GM21528 (cell line): ENCODE measurements around the gene SFTPB.
"Not testable (repeated sequence)": the region's sequence is repeated elsewhere in the genome, so short reads cannot be mapped to it uniquely, and the experiment has no call there.

Experiments used
- ATAC-seq: cut with Tn5 transposase; IDR thresholded peaks from one replicate; pipeline ENCODE4 v1.9.1; 2021; ENCODE audit warnings: mild to moderate bottlenecking, moderate library complexity; ENCODE audit not compliant: unreplicated experiment, low FRiP score

SFTPB gene

DNA sequence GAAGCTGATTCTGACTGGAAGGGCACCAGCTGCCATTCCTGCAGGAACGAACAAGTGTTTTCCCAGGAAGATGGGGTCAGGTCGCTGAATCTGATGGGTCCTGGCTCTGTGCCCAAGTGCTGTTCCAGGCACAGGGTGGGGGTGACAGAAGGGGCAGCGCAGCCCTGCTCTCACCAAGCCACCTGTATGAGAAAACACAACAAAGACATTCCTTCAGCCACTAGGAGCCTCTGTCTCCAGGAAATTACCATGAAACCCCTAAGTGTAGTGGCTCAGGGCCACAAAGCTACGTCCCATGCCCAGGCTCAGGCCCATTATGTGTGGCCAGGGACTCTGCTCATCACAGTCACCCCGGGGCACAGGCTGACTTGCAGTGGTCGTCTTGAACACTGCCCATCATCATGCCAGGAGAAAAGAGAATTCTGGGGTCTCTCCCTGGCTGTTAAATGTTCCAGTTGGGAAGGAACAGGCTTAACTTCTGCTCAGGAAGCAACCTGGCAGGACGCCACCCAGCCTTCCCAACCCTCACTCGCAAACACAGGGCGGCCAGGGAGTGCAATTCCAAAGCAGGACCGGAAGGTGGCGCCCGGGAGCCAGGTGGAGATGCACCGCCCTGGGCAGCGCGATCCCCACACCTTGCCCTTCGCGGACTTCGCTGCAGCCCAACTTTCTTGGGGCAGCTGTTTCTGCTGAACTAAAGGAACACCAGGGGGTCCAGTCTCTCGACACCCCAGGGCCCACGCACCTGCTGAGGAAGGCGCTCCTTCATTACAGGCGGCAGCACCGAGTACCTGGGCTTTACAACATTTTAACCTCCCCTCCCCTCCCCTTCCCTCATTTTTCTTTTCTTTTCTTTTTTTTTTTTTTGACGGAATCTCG is 11.0 kb upstream of the SFTPB start:
- no peak for ATAC-seq

DNA sequence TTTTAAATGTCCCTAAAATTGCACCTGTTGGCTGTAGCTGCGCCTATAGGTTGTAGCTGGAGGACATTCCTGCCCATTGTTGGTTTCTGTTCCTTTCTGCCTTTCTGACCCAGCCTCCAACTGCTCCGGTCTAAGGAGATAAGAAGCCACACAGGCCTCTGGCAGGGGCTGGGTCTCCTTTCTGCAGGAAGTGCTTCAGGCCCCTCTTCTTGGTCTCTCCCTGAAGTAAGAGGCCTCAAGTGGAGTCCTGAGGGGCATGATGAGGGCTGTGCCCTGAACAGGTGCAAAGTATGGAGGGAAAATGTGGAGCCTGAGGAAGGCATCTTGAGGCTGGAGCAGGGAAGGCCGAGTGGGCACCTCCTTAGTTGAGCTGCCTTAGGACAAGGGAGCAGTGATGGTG is 10.4 kb upstream of the SFTPB start:
- no peak for ATAC-seq

DNA sequence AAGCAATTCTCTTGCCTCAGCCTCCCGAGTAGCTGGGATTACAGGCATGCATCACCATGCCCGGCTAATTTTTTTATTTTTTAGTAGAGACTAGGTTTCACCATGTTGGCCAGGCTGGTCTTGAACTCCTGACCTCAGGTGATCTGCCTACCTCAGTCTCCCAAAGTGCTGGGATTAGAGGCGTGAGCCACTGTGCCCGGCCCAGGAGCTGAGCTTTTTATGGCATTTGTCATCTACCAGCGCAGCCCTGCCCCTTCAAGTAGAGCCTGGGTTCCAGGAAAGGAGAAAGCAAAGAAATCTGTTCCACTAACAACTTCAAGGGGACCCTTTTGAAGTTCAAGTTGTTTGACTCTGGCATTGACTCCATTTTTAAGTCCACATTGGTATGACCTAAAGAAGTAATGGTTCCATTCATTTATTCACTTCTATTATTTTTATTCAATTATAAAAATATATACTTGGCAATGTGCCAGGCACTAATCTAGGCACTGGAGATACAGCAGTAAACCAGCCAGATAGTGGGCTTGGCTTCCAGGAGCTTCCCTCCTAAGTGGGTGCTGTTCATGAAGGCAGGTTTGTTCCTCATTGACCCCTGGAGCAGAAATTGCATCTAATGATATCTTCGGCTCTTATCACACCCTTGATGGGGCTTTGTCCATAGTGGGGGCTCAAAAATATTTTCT is 8.0 kb upstream of the SFTPB start:
- ATAC-seq: no peak

DNA sequence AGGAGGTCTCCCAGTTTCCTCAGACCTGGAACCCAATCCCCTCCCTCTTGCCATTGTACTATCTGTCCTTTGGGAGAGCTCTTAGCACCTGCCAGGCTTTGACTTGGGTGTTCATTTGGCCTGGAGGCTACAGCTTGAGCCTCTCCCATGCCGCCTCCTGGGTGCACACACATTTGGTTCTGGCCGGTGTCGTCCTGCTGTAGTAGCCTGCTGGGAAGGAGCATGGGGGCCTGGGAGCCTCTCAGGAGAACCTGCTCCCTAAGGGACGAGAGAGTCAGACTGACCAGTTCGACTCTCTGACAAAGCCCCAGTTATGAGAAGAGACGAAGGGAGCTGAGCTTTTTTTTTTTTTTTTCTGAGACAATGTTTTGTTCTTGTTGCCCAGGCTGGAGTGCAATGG is 7.4 kb upstream of the SFTPB start:
- no peak for ATAC-seq

DNA sequence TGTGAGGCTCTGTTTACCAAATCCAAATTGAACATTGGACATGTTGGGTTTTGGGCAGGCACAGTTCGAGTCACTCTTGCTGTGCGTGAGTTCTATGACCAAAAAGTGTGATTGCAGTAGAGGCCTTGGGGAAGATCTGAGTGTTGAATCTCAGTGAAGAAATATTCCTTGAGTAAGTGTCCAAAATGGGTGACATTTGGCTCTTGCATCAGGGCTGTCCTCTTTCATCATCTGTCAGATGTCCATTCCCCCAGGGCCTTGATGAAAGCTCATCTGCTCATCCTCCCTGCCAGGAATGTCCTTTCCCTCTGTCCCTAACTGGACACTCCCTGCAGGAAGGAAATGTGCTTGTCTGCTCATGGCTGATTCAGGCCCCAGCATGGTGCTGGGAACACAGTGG is 6.4 kb upstream of the SFTPB start:
- no peak for ATAC-seq

DNA sequence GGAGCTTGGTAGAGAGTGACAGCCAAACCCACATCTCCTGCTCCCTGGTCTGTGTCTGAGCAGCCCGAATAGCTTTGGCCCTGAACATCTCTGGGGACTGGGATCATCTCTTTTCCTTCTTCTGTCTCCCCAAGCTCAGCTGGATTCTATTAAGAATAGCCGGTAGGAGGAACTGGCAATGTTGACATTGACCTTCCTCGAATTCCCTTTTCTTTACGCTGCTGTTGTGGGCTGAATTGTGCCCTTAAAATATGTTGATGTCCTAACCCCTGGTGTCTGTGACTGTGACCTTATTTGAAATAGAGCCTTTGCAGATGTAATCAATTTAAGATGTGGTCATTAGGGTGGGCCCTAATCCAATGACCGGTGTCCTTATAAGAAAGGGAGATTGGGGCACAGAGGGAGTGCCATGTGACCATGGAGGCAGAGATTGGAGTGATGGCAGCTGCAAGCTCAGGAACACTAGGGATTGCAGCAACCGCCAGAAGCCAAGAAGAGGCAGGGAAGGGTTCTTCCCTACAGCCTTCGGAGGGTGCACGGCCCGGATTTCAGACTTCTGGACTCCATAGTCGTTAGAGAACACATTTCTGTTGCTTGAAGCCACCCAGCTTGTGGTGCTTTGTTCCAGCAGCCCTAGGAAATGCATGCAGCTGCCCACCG is 5.8 kb upstream of the SFTPB start:
- no peak for ATAC-seq

DNA sequence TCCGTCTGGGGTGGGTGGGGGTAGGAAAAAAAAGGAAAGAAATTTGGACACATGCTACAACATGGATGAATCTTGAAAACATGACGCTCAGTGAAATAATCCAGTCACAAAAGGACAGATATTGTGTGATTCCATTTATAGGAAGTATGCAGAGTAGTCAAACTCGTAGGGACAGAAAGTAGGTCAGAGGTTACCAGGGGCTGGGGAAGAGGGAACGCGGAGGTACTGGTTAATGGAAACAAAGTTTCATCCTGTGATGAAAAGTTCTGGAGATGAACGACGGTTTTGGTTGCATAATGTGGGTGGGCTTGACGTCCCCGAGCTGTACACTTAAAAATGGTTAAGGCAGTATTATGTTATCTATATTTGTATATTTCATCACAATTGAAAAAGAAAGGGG is 4.5 kb upstream of the SFTPB start:
- ATAC-seq: no peak

DNA sequence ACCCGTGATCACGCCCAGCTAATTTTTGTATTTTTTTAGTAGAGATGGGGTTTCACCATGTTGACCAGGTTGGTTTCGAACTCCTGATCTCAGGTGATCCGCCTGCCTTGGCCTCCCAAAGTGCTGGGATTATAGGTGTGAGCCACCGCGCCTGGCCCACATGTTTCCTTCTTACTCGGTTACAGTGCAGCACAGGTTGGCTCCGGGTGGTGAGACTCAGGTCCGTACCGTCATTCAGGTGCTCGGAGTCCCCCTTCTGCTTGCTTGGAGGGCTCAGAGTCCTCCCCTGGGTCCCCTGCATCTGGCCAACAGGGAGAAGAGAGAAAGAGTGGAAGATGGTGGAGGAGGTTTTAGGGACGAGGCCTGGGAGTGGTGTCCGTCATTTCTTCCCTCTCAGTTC is 2.4 kb upstream of the SFTPB start:
- ATAC-seq: not testable (repeated sequence)

DNA sequence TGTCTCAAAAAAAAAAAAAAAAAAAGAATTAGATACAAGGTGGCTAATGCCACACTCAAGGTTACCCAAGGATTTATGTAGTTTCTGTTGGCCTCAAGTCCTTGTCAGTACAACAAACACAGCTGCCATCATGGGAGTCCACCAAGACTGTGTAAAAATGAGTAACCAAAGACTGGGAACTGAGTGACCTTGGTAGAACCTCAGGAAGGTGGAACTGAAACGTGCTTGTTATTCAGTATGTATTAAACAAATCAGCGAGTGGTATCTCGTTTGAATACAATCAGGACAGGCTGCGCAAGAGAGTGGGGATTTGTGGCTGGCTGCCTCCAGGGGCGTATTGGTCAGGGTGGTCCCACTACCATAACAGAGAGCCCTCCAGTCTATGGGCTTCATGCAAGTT is 1.6 kb upstream of the SFTPB start:
- ATAC-seq: peak; percentile 61

DNA sequence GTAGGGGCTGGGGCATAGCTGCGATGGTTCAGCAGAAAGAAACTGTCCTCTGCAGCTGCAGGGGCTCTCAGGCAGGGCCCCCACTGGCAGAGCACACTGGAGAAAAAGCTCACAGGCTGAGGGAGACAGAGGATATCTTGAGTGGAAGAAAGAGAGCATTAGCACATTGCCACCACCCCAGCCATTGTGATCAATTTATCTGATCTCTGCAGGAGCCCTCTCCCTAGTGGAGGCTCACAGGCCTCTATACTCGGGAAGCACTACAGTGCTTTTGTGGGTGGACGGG is 801 bp upstream of the SFTPB start:
- no peak for ATAC-seq

DNA sequence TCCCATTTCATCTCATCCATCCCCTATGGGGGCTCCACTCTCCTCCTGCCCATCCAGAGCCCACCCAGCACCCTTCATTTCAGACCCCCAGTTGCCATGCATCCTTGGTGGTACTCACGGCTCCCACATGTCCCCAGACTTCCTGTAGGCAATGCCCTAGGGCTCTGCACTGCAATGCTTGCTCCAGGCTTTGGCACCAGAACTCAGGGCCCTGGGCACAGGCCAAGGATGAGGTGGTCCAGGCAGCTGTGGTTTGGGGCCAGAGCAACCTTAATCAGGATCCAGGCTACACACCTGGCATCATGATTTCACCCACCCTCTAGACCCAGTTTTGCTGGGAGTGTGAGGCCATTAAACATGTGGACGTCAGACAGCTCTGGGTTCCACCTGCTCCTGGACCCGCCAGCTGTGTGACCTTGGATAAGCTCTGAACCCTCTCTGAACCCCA is 414 bp downstream of the SFTPB start:
- no peak for ATAC-seq

DNA sequence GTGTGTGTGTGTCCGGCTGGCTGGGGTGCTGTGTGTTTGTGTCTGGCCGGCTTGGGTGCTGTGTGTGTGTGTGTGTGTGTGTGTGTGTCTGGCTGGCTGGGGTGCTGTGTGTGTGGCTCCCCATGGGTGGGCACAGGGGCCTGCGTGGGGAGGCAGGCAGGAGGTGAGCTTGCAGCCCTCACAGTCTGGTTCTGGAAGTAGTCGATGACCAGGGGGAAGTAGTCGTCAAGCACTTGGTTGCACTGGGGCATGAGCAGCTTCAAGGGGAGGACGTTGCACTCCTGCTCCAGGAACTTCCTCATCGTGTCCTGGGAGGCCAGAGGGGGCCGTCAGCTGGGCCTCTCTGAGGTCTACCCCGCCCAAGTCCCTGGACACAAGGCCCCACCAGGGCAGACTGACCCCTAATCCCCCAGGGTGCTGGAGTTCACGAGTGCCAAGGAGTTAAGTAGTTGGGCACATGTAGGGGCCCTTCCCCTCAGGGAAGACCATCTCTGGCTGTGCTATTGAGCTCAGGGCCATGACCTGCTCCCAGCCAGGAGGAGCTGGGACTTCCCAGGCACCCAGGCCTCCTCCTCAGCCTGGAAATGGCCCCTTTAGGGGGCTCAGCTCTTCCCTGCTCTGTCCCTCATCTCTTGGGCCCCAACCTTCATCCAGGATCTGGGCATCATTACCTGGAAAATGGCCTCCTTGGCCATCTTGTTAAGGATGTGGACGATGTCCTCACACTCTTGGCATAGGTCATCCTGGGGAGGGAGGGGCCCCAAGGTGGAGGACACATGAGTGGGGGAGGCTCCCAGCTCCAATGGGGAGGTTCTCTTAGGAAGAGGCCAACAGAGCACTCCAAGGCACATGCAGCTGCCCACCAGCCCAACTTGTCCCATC is 1.3 kb downstream of the SFTPB start:
- ATAC-seq: no peak

DNA sequence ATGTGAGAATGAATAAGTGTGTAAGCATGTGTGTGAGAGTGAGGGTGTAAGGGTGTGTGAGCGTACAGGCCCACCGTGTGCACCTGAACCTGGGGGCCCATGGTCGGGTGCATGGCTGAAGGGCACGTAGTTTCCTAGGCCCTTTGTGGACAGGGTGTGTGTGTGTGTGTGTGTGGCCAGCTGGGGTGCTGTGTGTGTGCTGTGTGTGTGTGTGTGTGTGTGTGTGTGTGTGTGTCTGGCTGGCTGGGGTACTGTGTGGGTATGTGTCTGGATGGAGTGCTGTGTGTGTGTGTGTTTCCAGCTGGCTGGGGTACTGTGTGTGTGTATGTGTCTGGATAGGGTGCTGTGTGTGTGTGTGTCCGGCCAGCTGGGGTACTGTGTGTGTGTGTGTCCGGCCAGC is 2.0 kb downstream of the SFTPB start:
- no peak for ATAC-seq

DNA sequence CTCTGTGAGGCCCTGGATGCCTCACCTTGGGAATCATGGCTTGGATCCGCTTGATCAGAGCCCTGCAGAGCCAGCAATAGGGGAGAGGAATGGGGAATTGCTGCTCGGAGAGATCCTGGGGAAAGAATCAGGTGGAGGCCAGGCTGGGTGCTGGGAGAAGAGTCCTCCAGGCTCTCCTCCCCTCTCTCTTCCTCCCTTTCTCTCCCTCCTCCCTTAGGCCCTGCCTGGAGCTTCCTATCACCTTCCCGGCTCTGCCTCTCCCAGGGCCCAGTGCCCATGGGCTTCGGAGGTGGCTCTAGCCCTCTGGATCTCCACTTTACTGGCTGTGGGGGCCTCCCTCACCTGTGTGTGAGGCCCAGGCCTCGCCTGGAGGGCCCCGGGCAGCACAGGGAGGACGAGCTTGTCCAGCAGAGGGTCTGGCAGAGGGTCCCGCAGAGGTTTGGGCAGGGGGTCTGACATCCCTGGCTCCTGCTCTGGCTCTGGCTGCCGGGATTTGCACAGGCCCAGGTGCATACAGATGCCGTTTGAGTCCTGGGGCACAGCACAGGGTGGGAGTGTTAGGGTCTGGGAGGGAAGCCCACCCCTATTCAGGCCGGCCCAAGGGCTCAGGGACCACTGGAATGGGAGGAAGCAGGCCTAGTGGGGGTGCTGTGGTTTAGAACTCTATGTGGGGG is 2.6 kb downstream of the SFTPB start:
- ATAC-seq: no peak

DNA sequence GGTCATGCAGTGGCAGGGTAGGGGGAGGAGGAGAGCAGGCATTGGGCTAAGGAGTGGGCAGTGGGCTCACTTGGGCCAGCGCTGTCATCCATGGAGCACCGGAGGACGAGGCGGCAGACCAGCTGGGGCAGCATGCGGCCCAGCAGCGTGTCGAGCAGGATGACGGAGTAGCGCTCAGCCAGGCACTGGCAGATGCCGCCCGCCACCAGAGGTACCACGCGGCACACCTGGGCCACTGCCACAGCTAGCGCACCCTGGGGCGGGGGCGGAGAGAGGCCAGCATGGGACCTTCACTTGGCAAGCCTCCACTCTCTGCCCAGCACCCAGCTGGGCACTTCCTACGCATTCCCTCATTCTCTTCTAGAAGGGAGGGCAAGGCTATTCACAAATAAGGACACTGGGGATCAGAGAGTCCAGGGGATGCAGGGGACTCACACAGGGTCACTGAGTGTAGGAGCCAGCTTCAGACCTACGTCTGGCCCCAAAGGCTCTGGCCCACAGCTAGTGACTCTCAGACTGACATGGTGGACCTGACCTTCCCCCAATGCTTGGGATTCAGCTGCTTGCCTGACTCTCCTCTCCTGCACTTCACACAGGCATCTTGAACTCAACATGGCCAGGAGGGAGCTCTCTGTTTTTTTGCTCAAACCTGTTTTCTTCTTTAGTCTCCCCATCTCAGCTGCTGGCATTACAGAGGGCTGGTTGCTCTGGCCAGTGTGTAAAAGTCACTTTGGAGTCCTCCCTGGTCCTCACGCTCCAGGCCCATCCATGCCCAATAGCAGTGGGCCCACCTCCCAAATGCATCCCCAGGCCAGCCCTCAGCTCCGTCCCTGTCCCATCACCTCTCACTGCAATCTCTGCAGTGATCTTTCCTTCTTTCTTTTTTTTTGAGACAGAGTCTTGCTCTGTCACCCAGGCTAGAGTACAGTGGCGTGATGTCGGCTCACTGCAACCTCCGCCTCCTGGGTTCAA is 4.1 kb downstream of the SFTPB start:
- ATAC-seq: no peak

DNA sequence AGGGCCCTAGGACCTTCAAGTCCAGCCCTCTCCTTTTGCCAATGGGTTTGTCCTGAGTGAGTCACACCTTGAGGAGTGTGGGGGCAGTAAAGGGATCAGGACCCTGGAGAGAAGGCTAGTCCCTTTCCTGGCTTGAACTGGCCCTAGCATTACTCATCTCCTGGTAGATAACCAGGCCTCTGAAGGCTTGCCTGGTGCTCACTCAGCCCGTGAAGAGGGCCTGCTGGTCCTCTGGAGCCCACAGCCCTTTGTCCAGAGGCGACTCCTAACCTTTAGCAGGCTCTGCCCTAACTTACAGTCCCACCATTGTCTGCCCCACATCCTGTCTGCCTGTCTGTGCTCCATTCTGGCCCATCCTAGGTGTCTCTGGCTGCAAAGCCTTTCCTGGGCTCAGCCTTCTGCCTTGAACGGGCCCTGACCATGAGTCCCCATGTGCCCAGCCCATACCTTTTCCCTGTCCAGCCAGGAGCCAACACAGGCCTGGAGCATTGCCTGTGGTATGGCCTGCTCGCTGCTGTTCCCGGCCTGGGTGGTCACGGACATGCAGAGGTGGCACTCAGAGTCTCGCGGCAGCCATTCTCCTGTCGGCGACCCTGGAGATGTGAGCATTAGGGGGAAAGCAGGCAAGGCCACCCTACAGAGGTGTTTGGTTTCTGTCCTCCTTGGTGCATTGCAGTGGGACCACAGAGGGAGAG is 5.0 kb downstream of the SFTPB start:
- no peak for ATAC-seq

DNA sequence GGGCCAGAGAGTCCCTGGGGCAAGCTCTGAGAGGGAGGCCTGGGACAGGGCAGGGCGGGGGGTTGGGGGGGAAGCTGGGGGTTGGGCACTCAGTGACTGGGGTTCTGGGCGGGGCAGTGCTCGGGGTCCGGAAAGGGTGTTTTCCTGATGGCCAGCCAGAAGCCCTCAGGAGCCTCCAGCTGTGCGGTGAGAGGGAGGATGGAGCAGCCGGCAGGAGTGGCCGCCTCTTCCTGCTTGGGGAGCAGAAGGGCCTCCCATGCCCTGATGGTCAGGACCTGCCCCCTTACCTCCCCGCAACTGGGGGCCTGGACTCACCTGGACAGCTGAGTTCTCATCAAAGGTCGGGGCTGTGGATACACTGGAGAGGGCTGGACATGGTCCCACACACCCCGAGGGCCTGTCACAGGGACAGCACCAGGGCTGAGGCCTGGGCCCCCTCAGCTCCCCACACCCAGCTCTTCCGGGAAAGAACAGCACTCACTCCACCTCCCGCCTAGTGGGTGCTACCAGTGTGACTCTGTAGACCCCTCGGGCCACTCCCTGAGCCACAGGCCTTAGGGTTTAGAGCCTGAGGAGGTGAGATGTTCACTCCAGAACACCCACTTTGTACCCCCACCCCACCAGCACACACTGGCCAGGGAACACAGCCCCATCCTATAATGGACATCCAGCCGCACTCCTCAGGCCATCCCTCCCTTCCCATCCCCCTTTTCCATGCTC is 6.7 kb downstream of the SFTPB start:
- no peak for ATAC-seq

DNA sequence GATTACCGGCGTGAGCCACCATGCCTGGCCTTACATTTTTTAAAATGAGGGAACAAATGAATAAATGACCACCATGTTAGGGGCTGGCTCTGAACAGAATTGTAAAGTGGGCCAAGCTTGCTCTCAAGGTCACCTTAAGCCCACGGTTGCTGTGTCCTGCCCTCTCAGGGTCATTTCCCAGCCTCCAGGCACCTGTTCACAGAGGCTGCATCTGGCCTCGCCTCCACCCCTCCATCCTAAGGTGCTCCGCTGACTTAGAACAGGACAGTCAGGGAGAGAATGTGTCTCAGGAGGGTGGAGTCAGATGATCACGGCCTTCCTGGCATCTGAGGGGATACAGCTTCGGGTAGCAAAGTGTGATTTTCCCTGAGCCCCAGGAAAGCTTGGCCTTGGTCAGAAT is 7.3 kb downstream of the SFTPB start:
- no peak for ATAC-seq
